ENCODE measurements around the gene FCHO2.

DNA sequence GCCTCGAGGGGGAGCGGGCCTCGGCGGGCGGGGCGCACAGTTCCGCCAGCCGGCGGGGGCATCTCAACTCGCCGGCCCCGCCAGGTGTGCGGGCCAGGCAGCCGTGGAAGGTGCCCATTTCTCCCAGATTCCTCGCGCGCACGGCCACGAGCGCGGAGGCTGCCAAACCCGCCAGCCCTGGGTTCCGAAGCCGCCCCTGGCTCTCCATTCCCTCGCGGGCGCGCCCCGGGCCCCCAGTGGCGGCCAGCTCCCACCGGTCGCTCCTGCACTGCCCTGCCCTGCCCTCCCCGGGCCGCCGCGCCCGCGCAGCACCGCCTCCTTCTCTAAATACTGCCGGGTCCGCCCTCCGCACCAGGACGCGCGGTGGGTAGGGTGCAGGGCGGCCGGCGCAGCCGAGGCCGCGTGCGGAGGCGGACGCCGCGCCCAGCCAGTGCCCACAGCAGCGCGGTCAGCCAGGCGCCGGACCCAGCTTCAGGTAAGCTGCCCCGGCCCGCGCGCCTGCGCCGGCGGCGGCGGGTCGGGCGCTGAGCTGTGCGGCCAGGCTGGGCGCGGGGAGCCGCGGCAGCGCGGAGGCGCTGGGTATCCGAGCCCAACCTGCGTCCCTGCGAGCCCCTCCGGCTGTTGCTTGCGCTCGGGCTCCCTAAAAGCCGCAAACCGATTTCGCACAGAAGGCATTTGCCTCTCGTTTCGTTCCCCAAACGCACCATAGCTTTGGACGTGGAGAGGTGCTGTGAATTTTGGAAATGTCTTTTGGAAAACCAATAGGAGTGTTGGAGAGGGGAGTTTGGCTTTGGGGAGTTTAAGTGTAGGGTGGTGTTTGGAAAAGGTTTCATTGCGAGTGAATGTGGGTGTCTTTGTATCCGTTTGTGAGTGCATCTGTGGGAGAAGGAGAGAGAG is 164.6 kb downstream of the FCHO2 start, which contains the start of gene TMEM171:
- TF ChIP-seq, protein P1, sequence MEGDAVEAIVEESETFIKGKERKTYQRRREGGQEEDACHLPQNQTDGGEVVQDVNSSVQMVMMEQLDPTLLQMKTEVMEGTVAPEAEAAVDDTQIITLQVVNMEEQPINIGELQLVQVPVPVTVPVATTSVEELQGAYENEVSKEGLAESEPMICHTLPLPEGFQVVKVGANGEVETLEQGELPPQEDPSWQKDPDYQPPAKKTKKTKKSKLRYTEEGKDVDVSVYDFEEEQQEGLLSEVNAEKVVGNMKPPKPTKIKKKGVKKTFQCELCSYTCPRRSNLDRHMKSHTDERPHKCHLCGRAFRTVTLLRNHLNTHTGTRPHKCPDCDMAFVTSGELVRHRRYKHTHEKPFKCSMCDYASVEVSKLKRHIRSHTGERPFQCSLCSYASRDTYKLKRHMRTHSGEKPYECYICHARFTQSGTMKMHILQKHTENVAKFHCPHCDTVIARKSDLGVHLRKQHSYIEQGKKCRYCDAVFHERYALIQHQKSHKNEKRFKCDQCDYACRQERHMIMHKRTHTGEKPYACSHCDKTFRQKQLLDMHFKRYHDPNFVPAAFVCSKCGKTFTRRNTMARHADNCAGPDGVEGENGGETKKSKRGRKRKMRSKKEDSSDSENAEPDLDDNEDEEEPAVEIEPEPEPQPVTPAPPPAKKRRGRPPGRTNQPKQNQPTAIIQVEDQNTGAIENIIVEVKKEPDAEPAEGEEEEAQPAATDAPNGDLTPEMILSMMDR (IDR thresholded peaks at IDR 0.05), result no peak
- TF ChIP-seq POLR2A (IDR thresholded peaks at IDR 0.05) (no peak), EP300 (IDR thresholded peaks at IDR 0.05) (no peak)
